ENCODE measurements around the gene GLRX3. TPM values are rescaled to one million over a fixed set of nuclear protein-coding genes. Genes with fewer than 3 reads are reported as not detected.

GLRX3 gene
- polyA plus RNA-seq, 2 donors = 41.8 to 80.3 TPM

GRCh38 chr10:130159192-130159794, 23.1 kb downstream of the GLRX3 start:
- Histone ChIP-seq H3K4me1 (ENCODE audit: control insufficient read depth in 2 of 2, insufficient read depth in 2 of 2, low read length in 1 of 2) (no peaks in the 10 kb centered on the region), H3K4me3 (ENCODE audit: low read depth in 1 of 2, low read length in 2 of 2) (no peak overlapping the region), H3K9me3 (ENCODE audit: control insufficient read depth in 2 of 2, insufficient read depth in 1 of 2, low read depth in 1 of 2, low read length in 1 of 2) (no peaks in the 10 kb centered on the region), H3K36me3 (ENCODE audit: control insufficient read depth in 2 of 2, insufficient read depth in 2 of 2, low read length in 1 of 2) (peaks cover 3 to 8% of the 10 kb centered on the region in 2 donors), H3K27me3 (ENCODE audit: control insufficient read depth in 1 of 2, insufficient read depth in 2 of 2, low read length in 2 of 2) (no peaks in the 10 kb centered on the region), H3K27ac (ENCODE audit: low read depth in 2 of 2, low read length in 1 of 2) (no peak overlapping the region)
- 79 to 82% methylated on average over 2 of the region's 2 CpGs for WGBS, 2 donors

GRCh38 chr10:130160775-130161174, 24.6 kb downstream of the GLRX3 start:
- H3K4me1 ChIP-seq (ENCODE audit: control insufficient read depth in 2 of 2, insufficient read depth in 2 of 2, low read length in 1 of 2) = no peaks in the 10 kb centered on the region
- no peaks in the 10 kb centered on the region for H3K9me3 ChIP-seq (ENCODE audit: control insufficient read depth in 2 of 2, insufficient read depth in 1 of 2, low read depth in 1 of 2, low read length in 1 of 2)
- H3K4me3 ChIP-seq (ENCODE audit: low read depth in 1 of 2, low read length in 2 of 2) = no peak overlapping the region
- H3K27me3 ChIP-seq (ENCODE audit: control insufficient read depth in 1 of 2, insufficient read depth in 2 of 2, low read length in 2 of 2) = no peaks in the 10 kb centered on the region
- H3K27ac ChIP-seq (ENCODE audit: low read depth in 2 of 2, low read length in 1 of 2) = no peak overlapping the region
- 87 to 88% methylated on average over 6 of the region's 6 CpGs for WGBS, 2 donors
- H3K36me3 ChIP-seq (ENCODE audit: control insufficient read depth in 2 of 2, insufficient read depth in 2 of 2, low read length in 1 of 2) = peaks cover 3 to 7% of the 10 kb centered on the region in 2 donors

- WGBS, 2 donors = 93 to 95% methylated on average over 2 of the region's 2 CpGs
These were observed 25.1 kb downstream of the GLRX3 start for GRCh38 chr10:130161331-130161730.

GRCh38 chr10:130167193-130167592, 31.0 kb downstream of the GLRX3 start:
- H3K27ac ChIP-seq (ENCODE audit: low read depth in 2 of 2, low read length in 1 of 2) = no peak overlapping the region
- H3K4me1 ChIP-seq (ENCODE audit: control insufficient read depth in 2 of 2, insufficient read depth in 2 of 2, low read length in 1 of 2) = no peaks in the 10 kb centered on the region
- H3K27me3 ChIP-seq (ENCODE audit: control insufficient read depth in 1 of 2, insufficient read depth in 2 of 2, low read length in 2 of 2) = no peaks in the 10 kb centered on the region
- H3K4me3 ChIP-seq (ENCODE audit: low read depth in 1 of 2, low read length in 2 of 2) = no peak overlapping the region
- H3K9me3 ChIP-seq (ENCODE audit: control insufficient read depth in 2 of 2, insufficient read depth in 1 of 2, low read depth in 1 of 2, low read length in 1 of 2) = no peaks in the 10 kb centered on the region
- 86 to 89% methylated on average over 7 of the region's 7 CpGs for WGBS, 2 donors
- H3K36me3 ChIP-seq (ENCODE audit: control insufficient read depth in 2 of 2, insufficient read depth in 2 of 2, low read length in 1 of 2) = peaks cover 0 to 8% of the 10 kb centered on the region in 2 donors

More at GRCh38 chr10:130161331-130161730, 25.1 kb downstream of the GLRX3 start:
- Histone ChIP-seq H3K4me1 (ENCODE audit: control insufficient read depth in 2 of 2, insufficient read depth in 2 of 2, low read length in 1 of 2) (no peaks in the 10 kb centered on the region), H3K4me3 (ENCODE audit: low read depth in 1 of 2, low read length in 2 of 2) (no peak overlapping the region), H3K9me3 (ENCODE audit: control insufficient read depth in 2 of 2, insufficient read depth in 1 of 2, low read depth in 1 of 2, low read length in 1 of 2) (no peaks in the 10 kb centered on the region), H3K27ac (ENCODE audit: low read depth in 2 of 2, low read length in 1 of 2) (no peak overlapping the region), H3K36me3 (ENCODE audit: control insufficient read depth in 2 of 2, insufficient read depth in 2 of 2, low read length in 1 of 2) (peaks cover 3% of the 10 kb centered on the region in 2 donors), H3K27me3 (ENCODE audit: control insufficient read depth in 1 of 2, insufficient read depth in 2 of 2, low read length in 2 of 2) (no peaks in the 10 kb centered on the region)

DNA sequence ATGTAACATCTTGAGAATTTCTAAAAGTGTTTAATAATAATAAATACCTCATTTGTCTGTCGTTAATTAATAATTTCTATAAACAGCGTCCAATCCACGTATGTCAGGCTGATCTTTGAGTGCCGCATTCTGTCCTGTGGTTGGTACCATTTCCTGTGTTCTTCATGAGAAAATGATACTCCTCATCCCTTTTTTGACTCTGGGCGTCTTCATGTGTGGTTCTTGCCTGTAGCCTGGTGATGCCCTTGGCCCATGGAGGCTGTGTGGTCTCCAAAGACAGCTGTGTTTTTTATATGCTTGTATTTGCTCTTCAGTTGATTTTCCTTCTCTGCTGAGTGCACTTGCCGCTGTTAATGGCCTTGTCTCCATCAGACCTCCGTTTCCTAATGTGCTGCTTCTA, 31.5 kb downstream of the GLRX3 start:
- Histone ChIP-seq H3K36me3 (ENCODE audit: control insufficient read depth in 2 of 2, insufficient read depth in 2 of 2, low read length in 1 of 2) (peaks cover 0 to 5% of the 10 kb centered on the region in 2 donors), H3K9me3 (ENCODE audit: control insufficient read depth in 2 of 2, insufficient read depth in 1 of 2, low read depth in 1 of 2, low read length in 1 of 2) (no peaks in the 10 kb centered on the region), H3K27ac (ENCODE audit: low read depth in 2 of 2, low read length in 1 of 2) (no peak overlapping the region), H3K27me3 (ENCODE audit: control insufficient read depth in 1 of 2, insufficient read depth in 2 of 2, low read length in 2 of 2) (no peaks in the 10 kb centered on the region), H3K4me3 (ENCODE audit: low read depth in 1 of 2, low read length in 2 of 2) (no peak overlapping the region), H3K4me1 (ENCODE audit: control insufficient read depth in 2 of 2, insufficient read depth in 2 of 2, low read length in 1 of 2) (no peaks in the 10 kb centered on the region)
- WGBS, 2 donors = 89 to 90% methylated on average over 7 of the region's 7 CpGs

- Histone ChIP-seq H3K9me3 (ENCODE audit: control insufficient read depth in 2 of 2, insufficient read depth in 1 of 2, low read depth in 1 of 2, low read length in 1 of 2) (no peaks in the 10 kb centered on the region), H3K4me1 (ENCODE audit: control insufficient read depth in 2 of 2, insufficient read depth in 2 of 2, low read length in 1 of 2) (no peaks in the 10 kb centered on the region), H3K36me3 (ENCODE audit: control insufficient read depth in 2 of 2, insufficient read depth in 2 of 2, low read length in 1 of 2) (peaks cover 0 to 5% of the 10 kb centered on the region in 2 donors), H3K4me3 (ENCODE audit: low read depth in 1 of 2, low read length in 2 of 2) (no peak overlapping the region), H3K27ac (ENCODE audit: low read depth in 2 of 2, low read length in 1 of 2) (no peak overlapping the region), H3K27me3 (ENCODE audit: control insufficient read depth in 1 of 2, insufficient read depth in 2 of 2, low read length in 2 of 2) (no peaks in the 10 kb centered on the region)
- 78 to 82% methylated on average over 9 of the region's 9 CpGs for WGBS, 2 donors
These were observed 33.1 kb downstream of the GLRX3 start for GRCh38 chr10:130169136-130169859.

GRCh38 chr10:130171196-130171595, 35.0 kb downstream of the GLRX3 start:
- Histone ChIP-seq H3K27me3 (ENCODE audit: control insufficient read depth in 1 of 2, insufficient read depth in 2 of 2, low read length in 2 of 2) (no peaks in the 10 kb centered on the region), H3K4me1 (ENCODE audit: control insufficient read depth in 2 of 2, insufficient read depth in 2 of 2, low read length in 1 of 2) (no peaks in the 10 kb centered on the region), H3K36me3 (ENCODE audit: control insufficient read depth in 2 of 2, insufficient read depth in 2 of 2, low read length in 1 of 2) (peaks cover 0 to 11% of the 10 kb centered on the region in 2 donors), H3K27ac (ENCODE audit: low read depth in 2 of 2, low read length in 1 of 2) (no peak overlapping the region), H3K4me3 (ENCODE audit: low read depth in 1 of 2, low read length in 2 of 2) (no peak overlapping the region), H3K9me3 (ENCODE audit: control insufficient read depth in 2 of 2, insufficient read depth in 1 of 2, low read depth in 1 of 2, low read length in 1 of 2) (no peaks in the 10 kb centered on the region)
- WGBS, 2 donors = 72 to 74% methylated on average over 3 of the region's 3 CpGs

- H3K27me3 ChIP-seq (ENCODE audit: control insufficient read depth in 1 of 2, insufficient read depth in 2 of 2, low read length in 2 of 2) = no peaks in the 10 kb centered on the region
- H3K27ac ChIP-seq (ENCODE audit: low read depth in 2 of 2, low read length in 1 of 2) = no peak overlapping the region
- H3K4me3 ChIP-seq (ENCODE audit: low read depth in 1 of 2, low read length in 2 of 2) = no peak overlapping the region
- peaks cover 0 to 8% of the 10 kb centered on the region in 2 donors for H3K36me3 ChIP-seq (ENCODE audit: control insufficient read depth in 2 of 2, insufficient read depth in 2 of 2, low read length in 1 of 2)
- WGBS, 2 donors = 44 to 46% methylated on average over 2 of the region's 2 CpGs
- no peaks in the 10 kb centered on the region for H3K4me1 ChIP-seq (ENCODE audit: control insufficient read depth in 2 of 2, insufficient read depth in 2 of 2, low read length in 1 of 2)
- no peaks in the 10 kb centered on the region for H3K9me3 ChIP-seq (ENCODE audit: control insufficient read depth in 2 of 2, insufficient read depth in 1 of 2, low read depth in 1 of 2, low read length in 1 of 2)
These were observed 38.1 kb downstream of the GLRX3 start for GRCh38 chr10:130174328-130174727.

GRCh38 chr10:130175074-130175473, 38.9 kb downstream of the GLRX3 start:
- H3K27ac ChIP-seq (ENCODE audit: low read depth in 2 of 2, low read length in 1 of 2) = no peak overlapping the region
- WGBS, 2 donors = 86 to 89% methylated on average over 4 of the region's 4 CpGs
- no peaks in the 10 kb centered on the region for H3K9me3 ChIP-seq (ENCODE audit: control insufficient read depth in 2 of 2, insufficient read depth in 1 of 2, low read depth in 1 of 2, low read length in 1 of 2)
- H3K4me3 ChIP-seq (ENCODE audit: low read depth in 1 of 2, low read length in 2 of 2) = no peak overlapping the region
- H3K27me3 ChIP-seq (ENCODE audit: control insufficient read depth in 1 of 2, insufficient read depth in 2 of 2, low read length in 2 of 2) = no peaks in the 10 kb centered on the region
- H3K36me3 ChIP-seq (ENCODE audit: control insufficient read depth in 2 of 2, insufficient read depth in 2 of 2, low read length in 1 of 2) = peaks cover 0 to 8% of the 10 kb centered on the region in 2 donors
- H3K4me1 ChIP-seq (ENCODE audit: control insufficient read depth in 2 of 2, insufficient read depth in 2 of 2, low read length in 1 of 2) = no peaks in the 10 kb centered on the region

DNA sequence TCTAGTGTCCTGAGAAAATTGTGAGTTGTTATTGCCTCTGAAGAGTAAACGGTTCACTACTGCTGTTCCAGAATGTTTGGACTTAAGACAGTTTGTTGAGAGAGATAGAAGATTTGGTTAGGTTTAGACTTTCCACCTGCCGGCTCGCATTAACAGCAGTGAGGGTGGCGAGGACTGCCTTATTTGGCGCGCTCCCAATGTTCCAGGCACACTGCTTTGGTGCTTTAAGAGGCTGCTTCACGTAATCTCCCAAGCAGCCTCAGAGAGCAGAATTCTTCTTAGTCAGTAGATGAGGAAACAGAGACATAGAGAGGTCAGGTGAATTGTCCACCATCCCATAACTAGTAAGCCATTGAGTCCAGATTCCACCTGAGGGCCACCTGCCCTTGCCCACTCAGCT, 41.1 kb downstream of the GLRX3 start:
- Histone ChIP-seq H3K4me1 (ENCODE audit: control insufficient read depth in 2 of 2, insufficient read depth in 2 of 2, low read length in 1 of 2) (no peaks in the 10 kb centered on the region), H3K9me3 (ENCODE audit: control insufficient read depth in 2 of 2, insufficient read depth in 1 of 2, low read depth in 1 of 2, low read length in 1 of 2) (no peaks in the 10 kb centered on the region), H3K27me3 (ENCODE audit: control insufficient read depth in 1 of 2, insufficient read depth in 2 of 2, low read length in 2 of 2) (no peaks in the 10 kb centered on the region), H3K36me3 (ENCODE audit: control insufficient read depth in 2 of 2, insufficient read depth in 2 of 2, low read length in 1 of 2) (peaks cover 0 to 14% of the 10 kb centered on the region in 2 donors), H3K27ac (ENCODE audit: low read depth in 2 of 2, low read length in 1 of 2) (no peak overlapping the region), H3K4me3 (ENCODE audit: low read depth in 1 of 2, low read length in 2 of 2) (no peak overlapping the region)
- 83 to 87% methylated on average over 7 of the region's 7 CpGs for WGBS, 2 donors

Measured in esophagus (tissue), 2 donors.